BE2C (cell line): Measurements from ENCODE around the gene NID1.

Experiments used
- DNase-seq: peaks from one replicate; pipeline ENCODE4 v3.0.0-alpha.2; 2020
- H3K27me3 ChIP-seq: fragments of 250-450 bp; sonication (Bioruptor Pico); 2 replicates; pipeline ENCODE4 v1.5.1; 2020; ENCODE audit warnings: mild to moderate bottlenecking
- H3K36me3 ChIP-seq: fragments of 250-450 bp; sonication (Bioruptor Pico); 2 replicates; pipeline ENCODE4 v1.5.1; 2020; ENCODE audit warnings: mild to moderate bottlenecking
- H3K4me1 ChIP-seq: fragments of 250-450 bp; sonication (Bioruptor Pico); 2 replicates; pipeline ENCODE4 v1.5.1; 2020
- H3K4me3 ChIP-seq: 2 replicates; pipeline ENCODE4 v1.5.1; 2011; ENCODE audit warnings: low read depth, low read length
- H3K9me3 ChIP-seq: fragments of 250-450 bp; sonication (Bioruptor Pico); 2 replicates; pipeline ENCODE4 v1.5.1; 2020
- CTCF ChIP-seq: IDR thresholded peaks from 2 replicates; pipeline ENCODE4 v1.5.1; 2012; ENCODE audit warnings: mild to moderate bottlenecking, low read depth, low read length

The NID1 gene

GRCh38 chr1:235986869-235987268 is 78.0 kb downstream of the NID1 start:
- no peak for DNase-seq
- no peak overlapping the region for H3K4me3 ChIP-seq
- no peaks in the 10 kb centered on the region for H3K36me3 ChIP-seq
- no peaks in the 10 kb centered on the region for H3K4me1 ChIP-seq
- no peaks in the 10 kb centered on the region for H3K9me3 ChIP-seq
- H3K27me3 ChIP-seq = no peaks in the 10 kb centered on the region; the same call in 1 of the 2 replicates
- TF ChIP-seq CTCF = no peak

GRCh38 chr1:235984041-235984825 is 80.7 kb downstream of the NID1 start:
- no peak for TF ChIP-seq CTCF
- Histone ChIP-seq H3K4me1 (no peaks in the 10 kb centered on the region), H3K9me3 (no peaks in the 10 kb centered on the region), H3K36me3 (no peaks in the 10 kb centered on the region), H3K27me3 (no peaks in the 10 kb centered on the region; the same call in 1 of the 2 replicates), H3K4me3 (no peak overlapping the region)
- no peak for DNase-seq

GRCh38 chr1:235980976-235981375 is 83.9 kb downstream of the NID1 start:
- DNase-seq = no peak
- no peaks in the 10 kb centered on the region for H3K4me1 ChIP-seq
- peaks cover 6% of the 10 kb centered on the region; the same call in 1 of the 2 replicates for H3K9me3 ChIP-seq
- no peaks in the 10 kb centered on the region for H3K36me3 ChIP-seq
- H3K4me3 ChIP-seq = no peak overlapping the region
- no peak for TF ChIP-seq CTCF
- H3K27me3 ChIP-seq = no peaks in the 10 kb centered on the region

- peaks cover 6% of the 10 kb centered on the region; the same call in 1 of the 2 replicates for H3K9me3 ChIP-seq
- H3K4me1 ChIP-seq = no peaks in the 10 kb centered on the region
Measured at GRCh38 chr1:235979716-235980333, 85.1 kb downstream of the NID1 start.

GRCh38 chr1:235979176-235979575 is 85.7 kb downstream of the NID1 start:
- Histone ChIP-seq H3K36me3 (no peaks in the 10 kb centered on the region), H3K4me1 (no peaks in the 10 kb centered on the region), H3K27me3 (no peaks in the 10 kb centered on the region), H3K4me3 (no peak overlapping the region), H3K9me3 (peaks cover 6% of the 10 kb centered on the region)
- no peak for DNase-seq
- TF ChIP-seq CTCF = no peak

More at GRCh38 chr1:235979716-235980333, 85.1 kb downstream of the NID1 start:
- no peak overlapping the region for H3K4me3 ChIP-seq
- no peak for TF ChIP-seq CTCF
- no peaks in the 10 kb centered on the region for H3K27me3 ChIP-seq
- DNase-seq = no peak
- H3K36me3 ChIP-seq = no peaks in the 10 kb centered on the region

GRCh38 chr1:235976490-235976889 is 88.4 kb downstream of the NID1 start:
- Histone ChIP-seq H3K4me3 (no peak overlapping the region), H3K36me3 (no peaks in the 10 kb centered on the region), H3K9me3 (peaks cover 6% of the 10 kb centered on the region), H3K27me3 (no peaks in the 10 kb centered on the region), H3K4me1 (peaks cover 4% of the 10 kb centered on the region; the same call in 1 of the 2 replicates)
- TF ChIP-seq CTCF = no peak
- DNase-seq = no peak
